IPS-15b (cell line): Measurements from ENCODE around the gene ATXN10.
"Not testable (repeated sequence)": the region's sequence is repeated elsewhere in the genome, so short reads cannot be mapped to it uniquely, and the experiment has no call there.

Experiments
- H3K27me3 ChIP-seq: one replicate; pipeline ENCODE4 v1.6.1; 2013; ENCODE audit warnings: low read length; ENCODE audit not compliant: control insufficient read depth, insufficient read depth
- H3K36me3 ChIP-seq: one replicate; pipeline ENCODE4 v1.6.1; 2013; ENCODE audit warnings: low read length; ENCODE audit not compliant: control insufficient read depth, insufficient read depth
- H3K4me1 ChIP-seq: one replicate; pipeline ENCODE4 v1.6.1; 2013; ENCODE audit warnings: mild to moderate bottlenecking, low read length; ENCODE audit not compliant: control insufficient read depth, insufficient read depth
- H3K4me3 ChIP-seq: one replicate; pipeline ENCODE4 v1.5.1; 2013; ENCODE audit warnings: low read depth, low read length
- H3K9ac ChIP-seq: one replicate; pipeline ENCODE4 v1.6.1; 2013; ENCODE audit warnings: low read depth, mild to moderate bottlenecking, low read length
- H3K9me3 ChIP-seq: one replicate; pipeline ENCODE4 v1.6.1; 2013; ENCODE audit warnings: mild to moderate bottlenecking, low read length; ENCODE audit not compliant: control insufficient read depth, insufficient read depth

ATXN10 gene

GRCh38 chr22:45647532-45648225, 24.0 kb upstream of the ATXN10 start:
- Histone ChIP-seq H3K4me3 (no peak overlapping the region), H3K4me1 (peaks cover 3% of the 10 kb centered on the region), H3K9ac (no peak overlapping the region), H3K9me3 (no peaks in the 10 kb centered on the region), H3K36me3 (no peaks in the 10 kb centered on the region), H3K27me3 (peaks cover 13% of the 10 kb centered on the region)

- Histone ChIP-seq H3K4me3 (no peak overlapping the region), H3K9me3 (no peaks in the 10 kb centered on the region), H3K27me3 (peaks cover 13% of the 10 kb centered on the region), H3K9ac (no peak overlapping the region), H3K36me3 (no peaks in the 10 kb centered on the region), H3K4me1 (no peaks in the 10 kb centered on the region)
Measured at GRCh38 chr22:45648301-45649117, 23.1 kb upstream of the ATXN10 start.

- Histone ChIP-seq H3K4me3 (no peak overlapping the region), H3K9ac (no peak overlapping the region), H3K4me1 (no peaks in the 10 kb centered on the region), H3K27me3 (peaks cover 10% of the 10 kb centered on the region), H3K36me3 (no peaks in the 10 kb centered on the region), H3K9me3 (no peaks in the 10 kb centered on the region)
Measured at GRCh38 chr22:45649809-45650208, 21.8 kb upstream of the ATXN10 start.

GRCh38 chr22:45650721-45651120, 20.9 kb upstream of the ATXN10 start:
- Histone ChIP-seq H3K9ac (no peak overlapping the region), H3K4me1 (no peaks in the 10 kb centered on the region), H3K27me3 (peaks cover 5% of the 10 kb centered on the region), H3K36me3 (no peaks in the 10 kb centered on the region), H3K9me3 (no peaks in the 10 kb centered on the region), H3K4me3 (no peak overlapping the region)

- Histone ChIP-seq H3K9me3 (no peaks in the 10 kb centered on the region), H3K4me1 (no peaks in the 10 kb centered on the region), H3K27me3 (no peaks in the 10 kb centered on the region), H3K9ac (no peak overlapping the region), H3K4me3 (no peak overlapping the region), H3K36me3 (no peaks in the 10 kb centered on the region)
Measured at GRCh38 chr22:45651931-45652528, 19.6 kb upstream of the ATXN10 start.

- Histone ChIP-seq H3K4me1 (no peaks in the 10 kb centered on the region), H3K36me3 (no peaks in the 10 kb centered on the region), H3K4me3 (no peak overlapping the region), H3K27me3 (no peaks in the 10 kb centered on the region), H3K9me3 (no peaks in the 10 kb centered on the region), H3K9ac (no peak overlapping the region)
Measured at GRCh38 chr22:45656577-45656976, 15.1 kb upstream of the ATXN10 start.

GRCh38 chr22:45657701-45658100, 13.9 kb upstream of the ATXN10 start:
- H3K9me3 ChIP-seq: no peaks in the 10 kb centered on the region
- H3K36me3 ChIP-seq: no peaks in the 10 kb centered on the region
- no peaks in the 10 kb centered on the region for H3K4me1 ChIP-seq
- H3K4me3 ChIP-seq: no peak overlapping the region
- H3K27me3 ChIP-seq: no peaks in the 10 kb centered on the region
- H3K9ac ChIP-seq: no peak overlapping the region

- Histone ChIP-seq H3K27me3 (no peaks in the 10 kb centered on the region), H3K9ac (no peak overlapping the region), H3K4me1 (no peaks in the 10 kb centered on the region), H3K9me3 (no peaks in the 10 kb centered on the region), H3K36me3 (no peaks in the 10 kb centered on the region), H3K4me3 (no peak overlapping the region)
Measured at GRCh38 chr22:45664136-45664646, 7.4 kb upstream of the ATXN10 start.

GRCh38 chr22:45667486-45667885, 4.1 kb upstream of the ATXN10 start:
- H3K9ac ChIP-seq: no peak overlapping the region
- no peak overlapping the region for H3K4me3 ChIP-seq
- H3K27me3 ChIP-seq: no peaks in the 10 kb centered on the region
- no peaks in the 10 kb centered on the region for H3K4me1 ChIP-seq
- no peaks in the 10 kb centered on the region for H3K9me3 ChIP-seq
- H3K36me3 ChIP-seq: no peaks in the 10 kb centered on the region

- not testable (repeated sequence) for H3K27me3 ChIP-seq, H3K4me3 ChIP-seq, H3K36me3 ChIP-seq, H3K9me3 ChIP-seq, H3K9ac ChIP-seq, H3K4me1 ChIP-seq
Measured at GRCh38 chr22:45670363-45670762, 1.3 kb upstream of the ATXN10 start.

- H3K4me1 ChIP-seq: peaks cover 7% of the 10 kb centered on the region
- H3K9me3 ChIP-seq: no peaks in the 10 kb centered on the region
- no peaks in the 10 kb centered on the region for H3K36me3 ChIP-seq
- peak overlapping the region; percentile 92 for H3K4me3 ChIP-seq
- no peaks in the 10 kb centered on the region for H3K27me3 ChIP-seq
- peak overlapping the region; percentile 84 for H3K9ac ChIP-seq
Measured at GRCh38 chr22:45670981-45671782, 452 bp upstream of the ATXN10 start.
